ENCODE results near the gene FLOT1. TPM values are rescaled to one million over a fixed set of nuclear protein-coding genes. Genes with fewer than 3 reads are reported as not detected.

FLOT1 gene
- total and polyA plus RNA-seq, 9 of the 15 experiments (the other 6 are each of a cell fraction or from before 2014, with no cell fraction given), result 11.7 to 149 (median 118) TPM

DNA sequence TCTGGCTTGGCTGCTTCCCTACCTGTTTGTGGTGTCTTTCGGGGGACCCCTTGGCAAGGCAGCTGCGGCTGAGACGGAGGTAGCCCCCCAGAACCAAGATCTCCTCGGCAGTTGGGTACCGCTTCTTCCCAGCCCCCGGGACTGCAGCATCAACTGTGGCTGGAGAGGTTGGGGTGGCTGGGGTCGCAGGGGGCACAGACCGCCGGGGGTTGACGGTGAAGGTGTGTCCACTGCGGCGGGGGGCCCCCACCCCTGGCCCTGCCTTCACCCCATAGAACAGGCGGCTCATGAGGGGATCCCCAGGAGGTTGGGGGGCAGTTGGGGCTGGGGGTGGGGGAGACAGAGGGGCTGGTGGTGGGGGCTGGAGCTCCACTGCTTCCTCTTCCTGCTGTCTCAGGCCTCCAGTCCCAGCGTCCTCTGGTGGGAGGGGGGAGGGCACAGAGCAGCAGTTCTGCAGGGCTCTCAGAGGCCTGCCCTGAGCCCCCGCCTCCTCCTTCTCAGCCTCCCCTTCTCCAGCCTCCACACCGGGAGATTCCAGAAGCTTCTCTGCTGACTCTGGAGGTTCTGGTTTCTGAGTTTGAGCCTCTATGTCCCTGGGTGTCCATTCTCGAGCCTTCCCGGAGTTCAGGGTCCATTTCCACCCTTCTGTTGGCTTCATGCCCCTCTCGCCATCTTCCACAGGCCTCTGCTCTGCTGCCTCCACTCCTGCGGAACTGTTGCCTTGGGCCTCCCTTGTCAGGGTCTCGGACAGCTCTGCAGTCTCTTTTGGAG lies 57.9 kb downstream of the FLOT1 start:
- intact Hi-C loops (cut with micrococcal nuclease) (loop anchor here (5.0 to 10.0 kb wide), 2 partner anchors 130 to 403 kb away; no protein-coding TSS in a partner anchor), in situ Hi-C loops (cut with MboI) (no loop called here)
- Histone ChIP-seq H3K79me2 (ENCODE audit: control insufficient read depth, insufficient read depth, low read length) (peaks cover 95% of the 10 kb centered on the region), H3K27ac (ENCODE audit: extremely low read depth, low read depth, low read length) (peak overlapping the region; percentile 88), H3K4me1 (replicated peaks in 1 of 2; ENCODE audit: control insufficient read depth in 2 of 2, insufficient read depth in 2 of 2, low read length in 2 of 2) (peaks cover 54 to 91% of the 10 kb centered on the region in 2 experiments), H3K27me3 (ENCODE audit: control insufficient read depth in 2 of 2, insufficient read depth in 2 of 2, low read length in 2 of 2) (no peaks in the 10 kb centered on the region), H2AFZ (ENCODE audit: low read depth, low read length) (peak overlapping the region; percentile 35), H3K36me3 (ENCODE audit: control insufficient read depth, insufficient read depth, low read length) (peaks cover 25% of the 10 kb centered on the region), H3K9ac (ENCODE audit: insufficient read depth in 1 of 2, low read depth in 2 of 2, low read length in 2 of 2) (peak overlapping the region; percentile 84 to 95), H3K9me1 (ENCODE audit: control insufficient read depth, insufficient read depth, low read length) (no peaks in the 10 kb centered on the region), H4K20me1 (replicated peaks; ENCODE audit: control insufficient read depth, insufficient read depth, low read length) (no peaks in the 10 kb centered on the region; the same call in 1 of the 2 replicates), H3K4me3 (peak overlapping the region; percentile 81), H3K9me3 (replicated peaks; ENCODE audit: control insufficient read depth, insufficient read depth, low read depth, low read length) (no peaks in the 10 kb centered on the region), H3K4me2 (ENCODE audit: insufficient read depth, low read length) (peak overlapping the region; percentile 97)
- ChIA-PET CTCF (ENCODE audit: low intra/inter-chr PET ratio) (interaction anchor here (0.6 to 1.5 kb wide), 2 partner anchors 38 to 201 kb away, joined by 3 to 4 read pairs; no protein-coding TSS in a partner anchor), POLR2A (interaction anchor here (0.6 to 7.0 kb wide), 10 partner anchors 9 to 474 kb away, joined by 3 to 118 read pairs (median 3); partner anchors contain the start of genes MDC1, TCF19 and TUBB)
- FAIRE-seq, result no peak
- DNase-seq (ENCODE audit: extremely low read depth in 1 of 4, low spot score in 3 of 4), result peak; percentile 54 to 84 (median 66)
- ATAC-seq, result peak; percentile 21
- 7% methylated on average over 17 of the region's 21 CpGs for WGBS (ENCODE audit: insufficient coverage, low coverage, missing lambda C conversion rate)
- no TSS peak for BruUV-seq (replicated peaks)
- TF ChIP-seq ZNF347 (CRISPR knock-in tag; IDR thresholded peaks at IDR 0.05; ENCODE audit: low read depth), result no peak
- TF ChIP-seq BRD4 (IDR thresholded peaks at IDR 0.05), result no peak
- no peak for TF ChIP-seq NEUROD1 (IDR thresholded peaks at IDR 0.05; ENCODE audit: borderline replicate concordance, low read depth, low read length, partially characterized antibody)
- TF ChIP-seq ETV6 (IDR thresholded peaks at IDR 0.05; ENCODE audit: borderline replicate concordance in 1 of 2, low read depth in 2 of 2, low read length in 1 of 2), result peak in 1 of 2 experiments; percentile 20; a peak in 1 of 4 replicates
- no peak for TF ChIP-seq ETV6 (CRISPR knock-in tag; IDR thresholded peaks at IDR 0.05; ENCODE audit: borderline replicate concordance)
- TF ChIP-seq MAX (CRISPR knock-in tag; IDR thresholded peaks at IDR 0.05), result no peak
- 0 out of 2 replicates have a peak, but pooled peaks have one; percentile 22 for TF ChIP-seq CREM (IDR thresholded peaks at IDR 0.05; ENCODE audit: low read depth)
- TF ChIP-seq, protein P1, sequence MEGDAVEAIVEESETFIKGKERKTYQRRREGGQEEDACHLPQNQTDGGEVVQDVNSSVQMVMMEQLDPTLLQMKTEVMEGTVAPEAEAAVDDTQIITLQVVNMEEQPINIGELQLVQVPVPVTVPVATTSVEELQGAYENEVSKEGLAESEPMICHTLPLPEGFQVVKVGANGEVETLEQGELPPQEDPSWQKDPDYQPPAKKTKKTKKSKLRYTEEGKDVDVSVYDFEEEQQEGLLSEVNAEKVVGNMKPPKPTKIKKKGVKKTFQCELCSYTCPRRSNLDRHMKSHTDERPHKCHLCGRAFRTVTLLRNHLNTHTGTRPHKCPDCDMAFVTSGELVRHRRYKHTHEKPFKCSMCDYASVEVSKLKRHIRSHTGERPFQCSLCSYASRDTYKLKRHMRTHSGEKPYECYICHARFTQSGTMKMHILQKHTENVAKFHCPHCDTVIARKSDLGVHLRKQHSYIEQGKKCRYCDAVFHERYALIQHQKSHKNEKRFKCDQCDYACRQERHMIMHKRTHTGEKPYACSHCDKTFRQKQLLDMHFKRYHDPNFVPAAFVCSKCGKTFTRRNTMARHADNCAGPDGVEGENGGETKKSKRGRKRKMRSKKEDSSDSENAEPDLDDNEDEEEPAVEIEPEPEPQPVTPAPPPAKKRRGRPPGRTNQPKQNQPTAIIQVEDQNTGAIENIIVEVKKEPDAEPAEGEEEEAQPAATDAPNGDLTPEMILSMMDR (IDR thresholded peaks at IDR 0.05 in 2 of 3, conservative IDR thresholded peaks at IDR 0.05 in 1 of 3; ENCODE audit: insufficient read depth in 2 of 3, low read depth in 1 of 3, low read length in 3 of 3), result no peak
- TF ChIP-seq POLR3G (IDR thresholded peaks at IDR 0.05; ENCODE audit: extremely low read depth, insufficient read length, insufficient replicate concordance), result no peak
- no peak for TF ChIP-seq ZNF511 (CRISPR knock-in tag; IDR thresholded peaks at IDR 0.05)
- no peak for TF ChIP-seq RAD21 (CRISPR knock-in tag; conservative IDR thresholded peaks at IDR 0.05 in 1 of 2, IDR thresholded peaks at IDR 0.05 in 1 of 2)
- TF ChIP-seq ZEB2 (IDR thresholded peaks at IDR 0.05), result no peak
- no peak for TF ChIP-seq BACH1 (tag; IDR thresholded peaks at IDR 0.05)
- no peak for TF ChIP-seq POLR2A (conservative IDR thresholded peaks at IDR 0.05)
- TF ChIP-seq CXXC5 (CRISPR knock-in tag; IDR thresholded peaks at IDR 0.05), result 0 out of 2 replicates have a peak, but pooled peaks have one; percentile 9
- TF ChIP-seq HNRNPLL (IDR thresholded peaks at IDR 0.05; ENCODE audit: low read depth, low read length, poor library complexity, severe bottlenecking), result no peak
- TF ChIP-seq, protein P2, sequence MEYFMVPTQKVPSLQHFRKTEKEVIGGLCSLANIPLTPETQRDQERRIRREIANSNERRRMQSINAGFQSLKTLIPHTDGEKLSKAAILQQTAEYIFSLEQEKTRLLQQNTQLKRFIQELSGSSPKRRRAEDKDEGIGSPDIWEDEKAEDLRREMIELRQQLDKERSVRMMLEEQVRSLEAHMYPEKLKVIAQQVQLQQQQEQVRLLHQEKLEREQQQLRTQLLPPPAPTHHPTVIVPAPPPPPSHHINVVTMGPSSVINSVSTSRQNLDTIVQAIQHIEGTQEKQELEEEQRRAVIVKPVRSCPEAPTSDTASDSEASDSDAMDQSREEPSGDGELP (CRISPR knock-in tag; IDR thresholded peaks at IDR 0.05; ENCODE audit: borderline replicate concordance), result peak; percentile 28; the same call in 1 of the 2 replicates
